CD4-positive, alpha-beta T cell treated with Interleukin-21 for 1 hour (primary cell): ENCODE measurements around the gene PXYLP1.
A peak's percentile ranks its signal among the peaks of the same experiment; 100 is the strongest.
"Not testable (repeated sequence)": the region's sequence is repeated elsewhere in the genome, so short reads cannot be mapped to it uniquely, and the experiment has no call there.

Source experiments
- DNase-seq: peaks from one replicate; pipeline ENCODE4 v3.0.0-alpha.2; 2020

Gene PXYLP1

GRCh38 chr3:141274411-141275031 is 42.9 kb downstream of the PXYLP1 start:
- no peak for DNase-seq

- DNase-seq = no peak
Measured at GRCh38 chr3:141275032-141275422, 43.4 kb downstream of the PXYLP1 start.

GRCh38 chr3:141275511-141275910 is 43.9 kb downstream of the PXYLP1 start:
- DNase-seq = no peak

DNA sequence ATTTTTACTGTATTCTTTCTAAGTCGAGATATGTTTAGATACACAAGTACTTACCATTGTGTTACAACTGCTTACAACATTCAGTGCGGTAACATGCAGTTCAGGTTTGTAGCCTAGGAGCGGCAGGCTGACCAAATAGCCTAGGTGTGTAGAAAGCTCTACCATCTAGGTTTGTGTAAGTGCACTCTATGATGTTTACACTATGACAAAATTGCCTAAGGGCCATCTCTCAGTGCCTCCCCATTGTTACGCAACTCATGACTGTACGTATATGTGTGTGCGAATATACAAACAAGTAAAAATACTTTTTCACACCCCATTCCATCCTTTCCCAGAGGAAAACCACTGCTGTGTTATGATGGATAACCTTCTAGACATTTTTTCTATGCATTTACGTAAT is 44.3 kb downstream of the PXYLP1 start:
- no peak for DNase-seq

DNA sequence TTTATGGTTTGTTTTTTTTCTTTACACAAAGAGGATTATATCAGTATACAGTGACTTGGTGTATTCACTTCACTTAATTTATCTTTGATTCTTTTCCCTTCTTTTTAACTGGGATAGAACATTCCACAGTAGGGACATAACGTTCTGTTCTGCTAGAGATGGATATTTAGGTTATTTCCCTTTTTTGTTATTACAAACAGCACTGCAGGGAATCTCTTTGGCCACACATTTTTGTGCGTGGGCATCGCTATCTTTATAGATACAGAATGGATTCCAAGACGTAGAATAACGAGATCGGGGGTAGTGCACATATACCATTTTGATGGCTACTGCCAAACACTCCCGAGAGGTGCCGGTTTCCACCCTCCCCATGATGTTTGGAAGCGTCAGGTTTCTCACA is 44.8 kb downstream of the PXYLP1 start:
- DNase-seq = no peak

DNA sequence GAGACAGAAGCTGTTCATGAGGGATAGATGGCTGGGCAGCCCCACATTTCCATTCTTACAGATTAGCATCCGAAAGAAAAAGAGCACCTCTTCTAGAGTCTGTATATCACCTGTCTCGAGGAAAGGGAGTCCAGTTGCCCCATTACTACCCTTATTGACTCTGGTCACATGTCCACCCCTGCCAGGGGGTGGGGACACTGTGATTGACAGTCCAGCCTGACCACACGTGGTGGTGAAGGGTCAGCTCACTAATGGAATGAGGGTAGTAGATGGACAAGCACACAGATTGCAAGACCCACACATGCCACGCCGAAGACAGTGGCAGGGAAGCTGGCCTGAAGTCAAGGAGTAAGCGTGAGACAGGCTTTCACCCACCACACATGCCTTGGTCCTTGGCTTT is 45.8 kb downstream of the PXYLP1 start:
- no peak for DNase-seq

DNA sequence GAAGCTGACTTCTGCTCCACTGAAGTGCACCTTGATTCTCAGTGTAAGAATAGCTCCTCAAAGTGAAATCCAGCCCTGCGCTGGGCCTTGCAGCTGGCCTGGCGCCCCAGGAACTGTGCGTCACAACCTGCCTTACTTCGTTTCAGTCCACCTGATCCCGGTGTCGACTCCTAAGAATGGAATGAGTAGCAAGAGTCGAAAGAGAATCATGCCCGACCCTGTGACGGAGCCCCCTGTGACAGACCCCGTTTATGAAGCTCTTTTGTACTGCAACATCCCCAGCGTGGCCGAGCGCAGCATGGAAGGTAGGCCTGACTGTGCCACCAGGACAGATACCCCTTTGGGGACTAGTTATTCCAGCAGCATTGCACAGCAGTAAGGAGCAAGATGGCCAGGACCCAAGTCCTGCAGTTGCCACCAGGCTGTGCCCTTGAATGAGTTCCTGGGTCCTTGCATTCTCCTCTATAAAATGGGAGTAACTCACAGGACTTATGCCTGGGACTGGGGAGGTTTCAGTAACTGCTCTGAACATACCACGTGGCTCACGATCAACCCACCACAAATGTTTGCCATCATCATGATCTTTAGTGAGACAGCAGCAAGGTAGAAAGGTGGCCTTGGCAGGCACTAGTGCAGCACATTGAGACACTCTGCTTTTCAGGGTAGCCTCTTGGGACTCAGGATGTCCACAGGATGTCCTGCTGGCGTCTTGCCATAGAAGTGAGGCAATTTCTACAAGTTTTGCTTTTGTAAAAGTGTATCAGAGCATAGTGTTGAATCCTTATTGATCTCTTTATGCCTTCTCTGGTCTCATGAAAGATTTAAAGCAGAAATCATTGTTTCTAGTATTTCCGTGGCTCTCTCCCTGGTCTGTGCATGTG is 46.8 kb downstream of the PXYLP1 start:
- DNase-seq = no peak

DNA sequence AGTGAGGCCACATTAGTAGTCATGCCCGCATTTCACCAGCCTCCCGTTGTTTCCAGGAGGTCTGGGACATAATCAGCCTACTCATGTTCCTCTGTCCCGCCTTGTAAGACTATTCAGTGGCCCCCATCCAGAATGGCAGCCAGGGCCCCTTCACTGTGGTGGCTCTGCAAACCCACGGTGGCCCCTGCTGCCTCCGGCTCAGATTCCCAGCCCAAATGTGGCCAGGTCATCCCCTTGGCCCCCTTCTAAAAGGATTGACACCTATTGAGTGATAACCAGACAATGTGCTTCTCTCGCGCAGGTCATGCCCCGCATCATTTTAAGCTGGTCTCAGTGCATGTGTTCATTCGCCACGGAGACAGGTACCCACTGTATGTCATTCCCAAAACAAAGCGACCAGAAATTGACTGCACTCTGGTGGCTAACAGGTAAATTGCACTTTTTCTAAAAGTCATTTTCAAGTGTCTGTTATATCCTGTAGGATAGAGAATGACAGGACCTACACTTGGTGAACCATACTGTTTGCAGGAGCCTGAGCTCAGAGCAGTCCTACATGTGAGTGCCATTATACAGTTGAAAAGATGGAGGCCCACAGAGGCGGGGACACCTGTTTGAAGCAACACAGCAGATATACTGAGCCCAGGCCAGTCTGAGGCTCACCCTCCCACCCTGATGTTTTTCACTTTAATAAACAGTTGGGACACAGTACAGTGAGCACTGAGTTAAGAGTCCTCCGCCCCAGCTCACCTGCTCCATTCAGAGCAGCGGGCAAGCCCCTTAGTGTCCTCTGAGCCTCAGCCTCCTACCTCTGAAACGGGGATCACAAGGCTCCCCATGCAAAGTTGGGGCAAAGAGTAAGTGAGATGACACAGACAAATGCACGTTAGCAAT is 47.7 kb downstream of the PXYLP1 start:
- peak; percentile 62 for DNase-seq

- no peak for DNase-seq
Measured at GRCh38 chr3:141280086-141280485, 48.5 kb downstream of the PXYLP1 start.

GRCh38 chr3:141280690-141281089 is 49.1 kb downstream of the PXYLP1 start:
- no peak for DNase-seq

GRCh38 chr3:141285570-141285969 is 53.9 kb downstream of the PXYLP1 start:
- DNase-seq = no peak

GRCh38 chr3:141286856-141287255 is 55.2 kb downstream of the PXYLP1 start:
- DNase-seq = no peak

GRCh38 chr3:141287326-141287725 is 55.7 kb downstream of the PXYLP1 start:
- no peak for DNase-seq

- no peak for DNase-seq
Measured at GRCh38 chr3:141288336-141288990, 56.8 kb downstream of the PXYLP1 start.

GRCh38 chr3:141289228-141289772 is 57.7 kb downstream of the PXYLP1 start:
- no peak for DNase-seq

GRCh38 chr3:141291559-141292355 is 60.1 kb downstream of the PXYLP1 start:
- DNase-seq = no peak

DNA sequence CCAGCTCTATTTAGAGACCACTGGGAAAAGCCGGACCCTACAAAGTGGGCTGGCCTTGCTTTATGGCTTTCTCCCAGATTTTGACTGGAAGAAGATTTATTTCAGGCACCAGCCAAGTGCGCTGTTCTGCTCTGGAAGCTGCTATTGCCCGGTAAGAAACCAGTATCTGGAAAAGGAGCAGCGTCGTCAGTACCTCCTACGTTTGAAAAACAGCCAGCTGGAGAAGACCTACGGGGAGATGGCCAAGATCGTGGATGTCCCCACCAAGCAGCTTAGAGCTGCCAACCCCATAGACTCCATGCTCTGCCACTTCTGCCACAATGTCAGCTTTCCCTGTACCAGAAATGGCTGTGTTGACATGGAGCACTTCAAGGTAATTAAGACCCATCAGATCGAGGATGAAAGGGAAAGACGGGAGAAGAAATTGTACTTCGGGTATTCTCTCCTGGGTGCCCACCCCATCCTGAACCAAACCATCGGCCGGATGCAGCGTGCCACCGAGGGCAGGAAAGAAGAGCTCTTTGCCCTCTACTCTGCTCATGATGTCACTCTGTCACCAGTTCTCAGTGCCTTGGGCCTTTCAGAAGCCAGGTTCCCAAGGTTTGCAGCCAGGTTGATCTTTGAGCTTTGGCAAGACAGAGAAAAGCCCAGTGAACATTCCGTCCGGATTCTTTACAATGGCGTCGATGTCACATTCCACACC is 60.9 kb downstream of the PXYLP1 start:
- no peak for DNase-seq

DNA sequence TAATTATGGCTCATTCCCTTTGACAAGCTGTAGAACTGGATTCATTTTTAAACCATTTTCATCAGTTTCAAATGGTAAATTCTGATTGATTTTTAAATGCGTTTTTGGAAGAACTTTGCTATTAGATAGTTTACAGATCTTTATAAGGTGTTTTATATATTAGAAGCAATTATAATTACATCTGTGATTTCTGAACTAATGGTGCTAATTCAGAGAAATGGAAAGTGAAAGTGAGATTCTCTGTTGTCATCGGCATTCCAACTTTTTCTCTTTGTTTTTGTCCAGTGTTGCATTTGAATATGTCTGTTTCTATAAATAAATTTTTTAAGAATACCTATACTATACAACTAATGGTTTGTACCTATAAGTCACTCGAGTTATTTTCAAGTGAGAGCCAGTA is 62.7 kb downstream of the PXYLP1 start:
- DNase-seq = no peak

GRCh38 chr3:141294848-141295247 is 63.2 kb downstream of the PXYLP1 start:
- no peak for DNase-seq

DNA sequence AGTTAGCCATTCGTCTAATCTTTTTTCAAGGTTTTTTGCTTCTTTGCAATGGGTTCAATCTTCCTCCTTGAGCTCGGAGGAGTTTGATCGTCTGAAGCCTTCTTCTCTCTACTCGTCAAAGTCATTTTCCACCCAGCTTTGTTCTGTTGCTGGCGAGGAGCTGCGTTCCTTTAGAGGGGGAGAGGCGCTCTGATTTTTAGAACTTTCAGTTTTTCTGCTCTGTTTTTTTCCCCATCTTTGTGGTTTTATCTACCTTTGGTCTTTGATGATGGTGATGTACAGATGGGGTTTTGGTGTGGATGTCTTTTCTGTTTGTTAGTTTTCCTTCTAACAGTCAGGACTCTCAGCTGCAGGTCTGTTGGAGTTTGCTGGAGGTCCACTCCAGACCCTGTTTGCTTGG is 68.8 kb downstream of the PXYLP1 start:
- not testable (repeated sequence) for DNase-seq
